HepG2 (cell line): Measurements from ENCODE around the gene JPT1. TPM values are rescaled to one million over a fixed set of nuclear protein-coding genes. Genes with fewer than 3 reads are reported as not detected.

ENCODE experiments used
- FOXO1 ChIP-seq: sonication (generic); formaldehyde crosslinking; IDR thresholded peaks from 2 replicates; pipeline ENCODE4 v1.4.0; 2020; ENCODE audit warnings: missing genetic modification reagents
- HDAC1 ChIP-seq: sonication (generic); formaldehyde crosslinking; IDR thresholded peaks from 2 replicates; pipeline ENCODE4 v1.5.1; 2020; ENCODE audit warnings: mild to moderate bottlenecking, missing genetic modification reagents
- HNRNPLL ChIP-seq: fragments of 200-400 bp; formaldehyde crosslinking; IDR thresholded peaks from 2 replicates; pipeline ENCODE4 v1.6.1; 2017; ENCODE audit warnings: mild to moderate bottlenecking, low read depth, low read length; ENCODE audit not compliant: poor library complexity, severe bottlenecking
- PPARG ChIP-seq: conservative IDR thresholded peaks from 2 replicates; pipeline ENCODE4 v1.6.1; 2016; ENCODE audit warnings: missing biosample characterization, missing genetic modification reagents
- SAFB2 ChIP-seq: sonication (generic); formaldehyde crosslinking; IDR thresholded peaks from 2 replicates; pipeline ENCODE4 v1.5.1; 2020; ENCODE audit warnings: missing genetic modification reagents, low read depth, mild to moderate bottlenecking, borderline replicate concordance
- SNAPC2 ChIP-seq: sonication (generic); formaldehyde crosslinking; IDR thresholded peaks from 2 replicates; pipeline ENCODE4 v1.8.1; 2022; ENCODE audit warnings: mild to moderate bottlenecking, missing genetic modification reagents
- TIGD3 ChIP-seq: sonication (generic); formaldehyde crosslinking; IDR thresholded peaks from 2 replicates; pipeline ENCODE4 v1.5.1; 2020; ENCODE audit warnings: mild to moderate bottlenecking, missing genetic modification reagents, borderline replicate concordance
- ZFP37 ChIP-seq: sonication (generic); formaldehyde crosslinking; IDR thresholded peaks from 2 replicates; pipeline ENCODE4 v1.4.0; 2020; ENCODE audit warnings: missing genetic modification reagents, borderline replicate concordance
- ZNF12 ChIP-seq: sonication (generic); formaldehyde crosslinking; IDR thresholded peaks from 2 replicates; pipeline ENCODE4 v1.5.0; 2020; ENCODE audit warnings: missing genetic modification reagents
- ZNF260 ChIP-seq: sonication (generic); formaldehyde crosslinking; IDR thresholded peaks from 2 replicates; pipeline ENCODE4 v1.4.0; 2020; ENCODE audit warnings: missing genetic modification reagents, low read depth, mild to moderate bottlenecking, borderline replicate concordance
- ZNF468 ChIP-seq: sonication (generic); formaldehyde crosslinking; IDR thresholded peaks from 2 replicates; pipeline ENCODE4 v1.8.0; 2022; ENCODE audit warnings: mild to moderate bottlenecking, moderate library complexity, missing genetic modification reagents
- ZNF552 ChIP-seq: sonication (generic); formaldehyde crosslinking; IDR thresholded peaks from 2 replicates; pipeline ENCODE4 v1.9.0; 2022; ENCODE audit warnings: missing genetic modification reagents, mild to moderate bottlenecking, borderline replicate concordance
- ZNF615 ChIP-seq: sonication (generic); formaldehyde crosslinking; IDR thresholded peaks from 2 replicates; pipeline ENCODE4 v1.5.0; 2020; ENCODE audit warnings: mild to moderate bottlenecking, missing genetic modification reagents, borderline replicate concordance
- ZNF644 ChIP-seq: IDR thresholded peaks from 2 replicates; pipeline ENCODE4 v1.6.1; 2016; ENCODE audit warnings: low read depth
- polyA plus RNA-seq, 8 experiments: library from polyadenylated mRNA; depleted of rRNA in 3 of 8; stranded (reverse) in 7 of 8; unstranded in 1 of 8; fragments of >200 nt; fragmentation: Illumina TruSeq in 4 of 8; extraction: Trizol in 4 of 8; gene quantifications; 2 replicates each; pipeline versions ENCODE4 v1.2.1 to v1.2.3, GENCODE V29; 2011 to 2016; ENCODE audit warnings: low read depth in 4 of 8, missing spikeins in 1 of 8, mixed read lengths in 1 of 8; ENCODE audit not compliant: insufficient read depth in 1 of 8
- total RNA-seq, 5 experiments: library from RNA; depleted of rRNA; stranded (reverse); fragments of >200 nt; fragmentation: Illumina TruSeq; extraction: Trizol; gene quantifications; 2 replicates each; pipeline ENCODE4 v1.2.3, GENCODE V29; 2016; ENCODE audit warnings: low read depth in 1 of 5
- TF ChIP-seq, protein P1 (sequence below): sonication (generic); formaldehyde crosslinking; IDR thresholded peaks from 2 replicates; pipeline ENCODE4 v1.5.0; 2020; ENCODE audit warnings: mild to moderate bottlenecking, missing genetic modification reagents, borderline replicate concordance
- TF ChIP-seq, protein P2 (sequence below): sonication (generic); formaldehyde crosslinking; IDR thresholded peaks from 2 replicates; pipeline ENCODE4 v1.5.0; 2020; ENCODE audit warnings: missing genetic modification reagents, mild to moderate bottlenecking, borderline replicate concordance
- TF ChIP-seq, protein P3 (sequence below): sonication (generic); formaldehyde crosslinking; IDR thresholded peaks from 2 replicates; pipeline ENCODE4 v1.8.1; 2022; ENCODE audit warnings: low read depth, mild to moderate bottlenecking, missing genetic modification reagents

The JPT1 gene
- total and polyA plus RNA-seq, 2 of the 13 experiments (the other 11 are each of a cell fraction or from before 2014, with no cell fraction given): 43.3 to 256 TPM

- no peak for TF ChIP-seq ZNF615
- TF ChIP-seq, protein P1, sequence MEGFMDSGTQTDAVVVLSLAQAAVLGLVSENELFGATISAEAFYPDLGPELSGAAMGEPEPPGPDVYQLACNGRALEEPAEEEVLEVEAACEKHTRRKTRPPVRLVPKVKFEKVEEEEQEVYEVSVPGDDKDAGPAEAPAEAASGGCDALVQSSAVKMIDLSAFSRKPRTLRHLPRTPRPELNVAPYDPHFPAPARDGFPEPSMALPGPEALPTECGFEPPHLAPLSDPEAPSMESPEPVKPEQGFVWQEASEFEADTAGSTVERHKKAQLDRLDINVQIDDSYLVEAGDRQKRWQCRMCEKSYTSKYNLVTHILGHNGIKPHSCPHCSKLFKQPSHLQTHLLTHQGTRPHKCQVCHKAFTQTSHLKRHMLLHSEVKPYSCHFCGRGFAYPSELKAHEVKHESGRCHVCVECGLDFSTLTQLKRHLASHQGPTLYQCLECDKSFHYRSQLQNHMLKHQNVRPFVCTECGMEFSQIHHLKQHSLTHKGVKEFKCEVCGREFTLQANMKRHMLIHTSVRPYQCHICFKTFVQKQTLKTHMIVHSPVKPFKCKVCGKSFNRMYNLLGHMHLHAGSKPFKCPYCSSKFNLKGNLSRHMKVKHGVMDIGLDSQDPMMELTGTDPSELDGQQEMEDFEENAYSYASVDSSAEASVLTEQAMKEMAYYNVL (CRISPR knock-in tag): no peak
- no peak for TF ChIP-seq SNAPC2
- no peak for TF ChIP-seq ZFP37 (CRISPR knock-in tag)
- TF ChIP-seq FOXO1 (CRISPR knock-in tag): no peak
- TF ChIP-seq, protein P2, sequence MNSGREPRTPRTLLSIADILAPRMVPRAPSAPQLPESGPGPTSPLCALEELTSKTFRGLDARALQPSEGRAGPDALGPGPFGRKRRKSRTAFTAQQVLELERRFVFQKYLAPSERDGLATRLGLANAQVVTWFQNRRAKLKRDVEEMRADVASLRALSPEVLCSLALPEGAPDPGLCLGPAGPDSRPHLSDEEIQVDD (CRISPR knock-in tag): no peak; the same call in 1 of the 2 replicates
- no peak; the same call in 1 of the 2 replicates for TF ChIP-seq ZNF468 (CRISPR knock-in tag)
- TF ChIP-seq SAFB2: no peak
- TF ChIP-seq, protein P3, sequence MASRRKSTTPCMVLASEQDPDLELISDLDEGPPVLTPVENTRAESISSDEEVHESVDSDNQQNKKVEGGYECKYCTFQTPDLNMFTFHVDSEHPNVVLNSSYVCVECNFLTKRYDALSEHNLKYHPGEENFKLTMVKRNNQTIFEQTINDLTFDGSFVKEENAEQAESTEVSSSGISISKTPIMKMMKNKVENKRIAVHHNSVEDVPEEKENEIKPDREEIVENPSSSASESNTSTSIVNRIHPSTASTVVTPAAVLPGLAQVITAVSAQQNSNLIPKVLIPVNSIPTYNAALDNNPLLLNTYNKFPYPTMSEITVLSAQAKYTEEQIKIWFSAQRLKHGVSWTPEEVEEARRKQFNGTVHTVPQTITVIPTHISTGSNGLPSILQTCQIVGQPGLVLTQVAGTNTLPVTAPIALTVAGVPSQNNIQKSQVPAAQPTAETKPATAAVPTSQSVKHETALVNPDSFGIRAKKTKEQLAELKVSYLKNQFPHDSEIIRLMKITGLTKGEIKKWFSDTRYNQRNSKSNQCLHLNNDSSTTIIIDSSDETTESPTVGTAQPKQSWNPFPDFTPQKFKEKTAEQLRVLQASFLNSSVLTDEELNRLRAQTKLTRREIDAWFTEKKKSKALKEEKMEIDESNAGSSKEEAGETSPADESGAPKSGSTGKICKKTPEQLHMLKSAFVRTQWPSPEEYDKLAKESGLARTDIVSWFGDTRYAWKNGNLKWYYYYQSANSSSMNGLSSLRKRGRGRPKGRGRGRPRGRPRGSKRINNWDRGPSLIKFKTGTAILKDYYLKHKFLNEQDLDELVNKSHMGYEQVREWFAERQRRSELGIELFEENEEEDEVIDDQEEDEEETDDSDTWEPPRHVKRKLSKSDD (CRISPR knock-in tag): no peak
- no peak for TF ChIP-seq ZNF552
- TF ChIP-seq HDAC1: peak; percentile 42
- no peak for TF ChIP-seq HNRNPLL
- no peak for TF ChIP-seq ZNF12 (CRISPR knock-in tag)
- TF ChIP-seq TIGD3 (CRISPR knock-in tag): 0 out of 2 replicates have a peak, but pooled peaks have one; percentile 8
- TF ChIP-seq ZNF260 (CRISPR knock-in tag): no peak
- TF ChIP-seq ZNF644 (CRISPR knock-in tag): no peak
- TF ChIP-seq PPARG (CRISPR knock-in tag): no peak
Measured at GRCh38 chr17:75153780-75154194, 525 bp downstream of the JPT1 start (continued).
